Calu3 (cell line): ENCODE measurements around the gene FHIT. TPM values are rescaled to one million over a fixed set of nuclear protein-coding genes. Genes with fewer than 3 reads are reported as not detected.

Experiments used
- BruUV-seq: library from RNA; stranded (reverse); fragments of 400-500 nt; replicated peaks from 2 replicates; lab custom pipeline; 2021; lab: Mats Ljungman, UMichigan
- CTCF ChIA-PET: fragments of 300-600 bp; sonication (Branson Sonifier 250); formaldehyde crosslinking; loops from one replicate; lab custom pipeline; 2022; ENCODE audit warnings: antibody characterized with exemption; lab: Charles Lee
- DNase-seq: peaks from one replicate; pipeline ENCODE4 v3.0.0; 2022
- H3K27ac Mint-ChIP-seq: one replicate; pipeline ENCODE4 v1.8.0; 2022; ENCODE audit warnings: mixed read lengths; ENCODE audit not compliant: unreplicated experiment
- H3K27me3 Mint-ChIP-seq: one replicate; pipeline ENCODE4 v1.8.0; 2022; ENCODE audit warnings: mixed read lengths; ENCODE audit not compliant: unreplicated experiment
- H3K36me3 Mint-ChIP-seq: one replicate; pipeline ENCODE4 v1.8.0; 2022; ENCODE audit warnings: mild to moderate bottlenecking, moderate library complexity, mixed read lengths; ENCODE audit not compliant: insufficient read depth, unreplicated experiment
- H3K4me1 Mint-ChIP-seq: one replicate; pipeline ENCODE4 v1.8.0; 2022; ENCODE audit warnings: mild to moderate bottlenecking, low read depth, mixed read lengths; ENCODE audit not compliant: unreplicated experiment
- H3K4me3 Mint-ChIP-seq: one replicate; pipeline ENCODE4 v1.8.0; 2022; ENCODE audit warnings: mild to moderate bottlenecking, low read depth, moderate library complexity, mixed read lengths; ENCODE audit not compliant: unreplicated experiment
- H3K9me3 Mint-ChIP-seq: one replicate; pipeline ENCODE4 v1.8.0; 2022; ENCODE audit warnings: low read depth, mixed read lengths; ENCODE audit not compliant: unreplicated experiment
- intact Hi-C: fragments of 100-400 bp; cut with micrococcal nuclease; formaldehyde crosslinking; loops from one replicate; pipeline ENCODE4 v1.10.0; 2022; ENCODE audit not compliant: unreplicated experiment
- total RNA-seq: library from RNA; stranded (reverse); gene quantifications from 2 replicates; pipeline ENCODE4 v1.2.3, GENCODE V29; 2022
- TF ChIP-seq, protein P1 (sequence below): fragments of 200-600 bp; IDR thresholded peaks from one replicate; pipeline ENCODE4 v1.8.0; 2022; ENCODE audit warnings: antibody characterized with exemption; ENCODE audit not compliant: unreplicated experiment

FHIT gene
- total RNA-seq, 1 experiment from 2014 or later = 6.2 TPM

DNA sequence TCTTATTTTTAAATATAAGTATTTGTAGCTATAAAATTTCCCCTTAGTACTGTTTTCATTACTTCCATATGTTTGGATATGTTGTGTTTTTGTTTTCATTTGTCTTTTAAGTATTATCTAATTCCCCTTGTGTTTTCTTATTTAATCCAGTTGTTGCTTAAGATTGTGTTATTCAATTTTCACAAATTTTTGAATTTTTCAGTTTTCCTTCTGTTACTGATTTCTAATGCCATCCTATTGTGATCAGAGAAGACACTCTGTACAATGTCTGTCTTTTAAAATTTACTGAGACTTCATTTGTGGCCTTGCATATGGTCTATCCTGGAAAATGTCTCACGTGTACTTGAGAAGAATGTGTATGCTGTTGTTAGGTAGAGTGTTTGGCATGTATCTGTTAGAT lies 1405.9 kb downstream of the FHIT start:
- no peaks in the 10 kb centered on the region for H3K4me1 Mint-ChIP-seq
- intact Hi-C loops = no loop called here
- TF ChIP-seq, protein P1, sequence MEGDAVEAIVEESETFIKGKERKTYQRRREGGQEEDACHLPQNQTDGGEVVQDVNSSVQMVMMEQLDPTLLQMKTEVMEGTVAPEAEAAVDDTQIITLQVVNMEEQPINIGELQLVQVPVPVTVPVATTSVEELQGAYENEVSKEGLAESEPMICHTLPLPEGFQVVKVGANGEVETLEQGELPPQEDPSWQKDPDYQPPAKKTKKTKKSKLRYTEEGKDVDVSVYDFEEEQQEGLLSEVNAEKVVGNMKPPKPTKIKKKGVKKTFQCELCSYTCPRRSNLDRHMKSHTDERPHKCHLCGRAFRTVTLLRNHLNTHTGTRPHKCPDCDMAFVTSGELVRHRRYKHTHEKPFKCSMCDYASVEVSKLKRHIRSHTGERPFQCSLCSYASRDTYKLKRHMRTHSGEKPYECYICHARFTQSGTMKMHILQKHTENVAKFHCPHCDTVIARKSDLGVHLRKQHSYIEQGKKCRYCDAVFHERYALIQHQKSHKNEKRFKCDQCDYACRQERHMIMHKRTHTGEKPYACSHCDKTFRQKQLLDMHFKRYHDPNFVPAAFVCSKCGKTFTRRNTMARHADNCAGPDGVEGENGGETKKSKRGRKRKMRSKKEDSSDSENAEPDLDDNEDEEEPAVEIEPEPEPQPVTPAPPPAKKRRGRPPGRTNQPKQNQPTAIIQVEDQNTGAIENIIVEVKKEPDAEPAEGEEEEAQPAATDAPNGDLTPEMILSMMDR = no peak
- H3K36me3 Mint-ChIP-seq = no peaks in the 10 kb centered on the region
- no TSS peak for BruUV-seq
- H3K27me3 Mint-ChIP-seq = no peaks in the 10 kb centered on the region
- peaks cover 8% of the 10 kb centered on the region for H3K9me3 Mint-ChIP-seq
- CTCF ChIA-PET = no interaction called here
- H3K27ac Mint-ChIP-seq = no peak overlapping the region
- no peak for DNase-seq
- H3K4me3 Mint-ChIP-seq = no peak overlapping the region

DNA sequence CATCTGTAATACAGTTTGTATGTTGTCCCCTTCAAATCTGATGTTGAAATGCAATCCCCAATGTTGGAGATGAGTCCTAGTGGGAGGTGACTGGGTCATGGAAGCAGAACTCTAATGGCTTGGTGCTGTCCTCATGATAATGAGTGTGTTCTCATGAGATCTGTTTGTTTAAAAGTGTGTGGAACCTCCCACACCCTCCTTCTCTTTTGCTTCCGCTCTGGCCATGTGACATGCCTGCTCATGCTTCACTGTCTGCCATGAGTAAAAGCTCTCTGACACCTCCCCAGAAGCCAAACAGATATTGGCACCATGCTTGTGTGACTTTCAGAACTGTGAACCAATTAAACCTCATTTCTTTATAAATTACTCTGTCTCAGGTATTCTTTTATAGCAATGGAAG lies 1407.4 kb downstream of the FHIT start:
- Mint-ChIP-seq H3K9me3 (peaks cover 8% of the 10 kb centered on the region), H3K27me3 (no peaks in the 10 kb centered on the region), H3K27ac (no peak overlapping the region), H3K36me3 (no peaks in the 10 kb centered on the region), H3K4me3 (no peak overlapping the region), H3K4me1 (no peaks in the 10 kb centered on the region)
- no peak for DNase-seq
- CTCF ChIA-PET = no interaction called here
- no TSS peak for BruUV-seq
- intact Hi-C loops = no loop called here
- TF ChIP-seq, protein P1 = no peak

DNA sequence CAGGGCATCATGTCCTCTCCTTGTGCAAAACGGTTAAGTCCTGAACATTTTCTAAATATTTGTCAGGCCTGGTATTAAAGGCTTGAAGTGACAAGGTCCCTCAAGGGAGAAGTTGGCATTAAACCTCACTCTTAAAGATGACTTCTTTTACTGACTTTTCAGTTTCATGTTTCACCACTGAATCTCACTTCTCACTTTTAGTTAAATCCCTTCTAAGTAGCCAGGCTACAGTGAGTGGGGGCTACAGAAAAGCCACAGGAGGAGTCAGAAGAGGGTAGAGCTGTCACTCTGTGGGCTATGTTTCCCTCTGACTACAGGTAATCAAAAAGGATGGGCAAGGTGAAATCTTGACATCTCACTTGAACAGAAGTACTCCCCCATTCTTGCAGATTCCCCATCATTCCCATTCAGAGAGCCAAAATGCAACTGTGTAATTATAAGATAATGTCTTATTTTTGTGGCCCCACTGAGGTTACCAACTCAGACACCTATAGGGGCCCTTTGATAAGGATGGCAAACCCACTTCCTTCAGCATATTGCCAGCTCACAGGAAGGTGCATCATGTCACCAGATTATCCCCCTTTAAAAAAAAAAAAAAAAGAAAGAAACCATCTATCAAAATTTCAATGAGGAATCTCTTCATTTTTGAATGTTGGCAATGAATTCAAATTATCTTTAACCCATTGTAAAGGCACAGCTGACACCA lies 1411.3 kb downstream of the FHIT start:
- no peaks in the 10 kb centered on the region for H3K36me3 Mint-ChIP-seq
- DNase-seq = no peak
- H3K27me3 Mint-ChIP-seq = no peaks in the 10 kb centered on the region
- CTCF ChIA-PET = no interaction called here
- intact Hi-C loops = no loop called here
- H3K4me1 Mint-ChIP-seq = no peaks in the 10 kb centered on the region
- BruUV-seq = no TSS peak
- TF ChIP-seq, protein P1 = no peak
- H3K27ac Mint-ChIP-seq = no peak overlapping the region
- no peak overlapping the region for H3K4me3 Mint-ChIP-seq
- peaks cover 6% of the 10 kb centered on the region for H3K9me3 Mint-ChIP-seq

DNA sequence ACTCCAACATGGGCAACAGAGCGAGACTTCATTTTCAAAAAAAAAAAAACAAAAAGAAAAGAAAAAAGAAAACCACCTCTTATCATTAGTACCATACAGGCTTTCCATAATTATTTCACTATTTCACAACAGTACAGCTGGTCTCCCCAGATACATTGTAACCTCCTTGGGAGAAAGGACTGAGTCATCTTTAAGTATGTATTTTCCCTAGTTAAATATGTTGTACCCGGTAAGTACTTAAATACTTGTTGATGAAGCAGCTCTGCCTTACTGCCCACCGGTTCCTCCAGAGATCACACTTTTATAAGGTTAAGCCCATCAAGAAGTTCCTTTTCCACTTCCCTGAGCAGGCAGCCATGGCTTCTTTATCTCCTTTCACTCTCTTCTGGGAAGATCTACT lies 1412.0 kb downstream of the FHIT start:
- no peak for DNase-seq
- H3K36me3 Mint-ChIP-seq = no peaks in the 10 kb centered on the region
- intact Hi-C loops = no loop called here
- CTCF ChIA-PET = interaction anchor here (0.6 to 0.7 kb wide), 2 partner anchors 46 to 1469 kb away, joined by 3 read pairs; no protein-coding TSS in a partner anchor
- TF ChIP-seq, protein P1 = no peak
- no TSS peak for BruUV-seq
- H3K9me3 Mint-ChIP-seq = peaks cover 3% of the 10 kb centered on the region
- H3K4me1 Mint-ChIP-seq = no peaks in the 10 kb centered on the region
- H3K27me3 Mint-ChIP-seq = no peaks in the 10 kb centered on the region
- no peak overlapping the region for H3K4me3 Mint-ChIP-seq
- H3K27ac Mint-ChIP-seq = no peak overlapping the region
